NCI-H128 (cell line): Measurements from ENCODE around the gene COX7B.
A peak's percentile ranks its signal among the peaks of the same experiment; 100 is the strongest.
"Not testable (repeated sequence)": the region's sequence is repeated elsewhere in the genome, so short reads cannot be mapped to it uniquely, and the experiment has no call there.

Experiments
- DNase-seq: peaks from one replicate; lab custom pipeline; 2025; ENCODE audit not compliant: unreplicated experiment; lab: John Stamatoyannopoulos, UW

The COX7B gene

GRCh38 chrX:77899081-77899828 is at the start of gene COX7B:
TSS of gene COX7B (plus strand) at chrX:77899468. CDS start at chrX:77899554, 86 bp downstream.
- peak; percentile 71 for DNase-seq

- DNase-seq: no peak
Measured at GRCh38 chrX:77875372-77875771, 23.9 kb upstream of the COX7B start.

GRCh38 chrX:77881418-77881817 is 17.9 kb upstream of the COX7B start:
- DNase-seq: not testable (repeated sequence)

GRCh38 chrX:77892887-77893286 is 6.4 kb upstream of the COX7B start:
- DNase-seq: no peak

- DNase-seq: no peak
Measured at GRCh38 chrX:77893713-77894112, 5.6 kb upstream of the COX7B start.

- DNase-seq: peak; percentile 67
Measured at GRCh38 chrX:77894921-77895886, 4.1 kb upstream of the COX7B start, which contains the start of gene MAGT1. TSS of gene MAGT1 (minus strand) at chrX:77895435. CDS start at chrX:77895410, 25 bp downstream.

GRCh38 chrX:77900688-77901087 is 1.4 kb downstream of the COX7B start:
- no peak for DNase-seq

- DNase-seq: no peak
Measured at GRCh38 chrX:77901506-77901905, 2.2 kb downstream of the COX7B start.

GRCh38 chrX:77910108-77910840 is 11.0 kb downstream of the COX7B start, which contains the start of gene ATP7A:
TSS of gene ATP7A (plus strand) at chrX:77910693. CDS start at chrX:77971642, 60,949 bp downstream.
- peak; percentile 43 for DNase-seq

GRCh38 chrX:77917294-77917933 is 18.1 kb downstream of the COX7B start:
- no peak for DNase-seq

- DNase-seq: no peak
Measured at GRCh38 chrX:77918568-77918967, 19.3 kb downstream of the COX7B start.

GRCh38 chrX:77919370-77919769 is 20.1 kb downstream of the COX7B start:
- DNase-seq: not testable (repeated sequence)

- no peak for DNase-seq
Measured at GRCh38 chrX:77922787-77923186, 23.5 kb downstream of the COX7B start.

GRCh38 chrX:77924320-77924859 is 25.1 kb downstream of the COX7B start:
- no peak for DNase-seq

GRCh38 chrX:77925764-77926163 is 26.5 kb downstream of the COX7B start:
- DNase-seq: no peak

GRCh38 chrX:77930581-77930980 is 31.3 kb downstream of the COX7B start:
- DNase-seq: no peak

GRCh38 chrX:77935886-77936285 is 36.6 kb downstream of the COX7B start:
- no peak for DNase-seq

- no peak for DNase-seq
Measured at GRCh38 chrX:77936299-77936698, 37.0 kb downstream of the COX7B start.

- no peak for DNase-seq
Measured at GRCh38 chrX:77937291-77937690, 38.0 kb downstream of the COX7B start.

- no peak for DNase-seq
Measured at GRCh38 chrX:77938083-77938680, 38.9 kb downstream of the COX7B start.
